Inflammatory macrophage treated with lipopolysaccharide for 4 hours (primary cell): ENCODE data around the gene CFAP91.
"Not testable (repeated sequence)": the region's sequence is repeated elsewhere in the genome, so short reads cannot be mapped to it uniquely, and the experiment has no call there.

Source experiments
- DNase-seq: peaks from one replicate; pipeline ENCODE4 v3.0.0-alpha.2; 2020

CFAP91 gene

GRCh38 chr3:119678209-119678608 lies 24.6 kb upstream of the CFAP91 start:
- DNase-seq: not testable (repeated sequence)

- no peak for DNase-seq
These were observed 22.9 kb upstream of the CFAP91 start for GRCh38 chr3:119679874-119680273.

- peak; percentile 56 for DNase-seq
These were observed 21.5 kb upstream of the CFAP91 start for GRCh38 chr3:119681279-119681678.

DNA sequence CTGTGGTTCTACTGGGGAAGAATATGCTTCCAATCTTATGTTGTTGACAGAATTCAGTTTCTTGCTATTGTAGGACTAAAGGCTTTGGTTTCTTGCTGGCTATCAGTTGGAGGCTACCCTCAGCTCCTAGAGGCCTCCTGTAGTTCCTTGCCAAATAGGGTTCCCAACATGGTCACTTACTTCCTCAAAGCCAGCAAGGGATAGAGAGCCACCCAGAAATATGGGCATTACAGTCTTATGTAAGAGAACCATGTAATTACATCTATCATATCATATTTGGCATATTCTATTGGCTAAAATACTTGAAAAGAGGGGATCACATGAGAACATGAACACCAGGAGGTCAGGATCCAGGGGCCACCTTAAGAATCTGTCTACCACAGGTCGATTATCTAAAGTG lies 19.4 kb upstream of the CFAP91 start:
- DNase-seq: peak; percentile 56

GRCh38 chr3:119690043-119690656 lies 12.7 kb upstream of the CFAP91 start:
- peak; percentile 61 for DNase-seq

- DNase-seq: peak; percentile 20
These were observed 7.3 kb upstream of the CFAP91 start for GRCh38 chr3:119695480-119695879.

- DNase-seq: no peak
These were observed 5.4 kb upstream of the CFAP91 start for GRCh38 chr3:119697394-119697793.

DNA sequence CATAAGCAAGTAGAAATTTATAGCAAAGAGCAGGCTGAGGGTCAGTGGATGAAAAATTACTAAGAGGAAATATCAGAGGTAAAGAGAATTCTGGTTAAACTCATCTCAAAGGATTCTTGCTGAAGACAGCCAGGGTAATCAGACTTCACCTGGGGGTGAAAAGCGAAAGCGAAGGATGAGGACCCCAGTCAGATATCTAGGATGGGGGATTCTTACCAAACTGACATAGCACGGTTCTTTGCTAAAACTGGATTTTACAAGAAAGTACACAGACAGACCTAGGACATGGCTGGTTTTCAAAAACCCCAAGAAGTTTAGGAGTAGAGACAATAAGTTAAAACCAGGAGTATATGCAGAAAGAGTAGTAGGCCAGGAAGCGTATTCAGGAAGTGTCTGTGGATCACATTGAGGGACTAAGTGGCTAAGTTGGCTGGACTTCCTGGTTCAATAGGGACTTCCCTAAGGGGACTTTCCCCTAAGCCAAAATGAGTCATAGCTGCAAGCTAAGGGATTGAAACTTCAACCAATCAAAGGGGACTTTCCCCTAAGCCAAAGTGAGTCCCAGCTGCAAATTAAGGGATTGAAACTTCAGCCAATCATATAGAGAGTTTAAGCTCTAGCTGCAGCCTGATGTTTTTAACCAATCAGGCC lies 2.4 kb upstream of the CFAP91 start:
- peak; percentile 91 for DNase-seq

GRCh38 chr3:119700920-119701734 lies 1.7 kb upstream of the CFAP91 start:
- peak; percentile 31 for DNase-seq

DNA sequence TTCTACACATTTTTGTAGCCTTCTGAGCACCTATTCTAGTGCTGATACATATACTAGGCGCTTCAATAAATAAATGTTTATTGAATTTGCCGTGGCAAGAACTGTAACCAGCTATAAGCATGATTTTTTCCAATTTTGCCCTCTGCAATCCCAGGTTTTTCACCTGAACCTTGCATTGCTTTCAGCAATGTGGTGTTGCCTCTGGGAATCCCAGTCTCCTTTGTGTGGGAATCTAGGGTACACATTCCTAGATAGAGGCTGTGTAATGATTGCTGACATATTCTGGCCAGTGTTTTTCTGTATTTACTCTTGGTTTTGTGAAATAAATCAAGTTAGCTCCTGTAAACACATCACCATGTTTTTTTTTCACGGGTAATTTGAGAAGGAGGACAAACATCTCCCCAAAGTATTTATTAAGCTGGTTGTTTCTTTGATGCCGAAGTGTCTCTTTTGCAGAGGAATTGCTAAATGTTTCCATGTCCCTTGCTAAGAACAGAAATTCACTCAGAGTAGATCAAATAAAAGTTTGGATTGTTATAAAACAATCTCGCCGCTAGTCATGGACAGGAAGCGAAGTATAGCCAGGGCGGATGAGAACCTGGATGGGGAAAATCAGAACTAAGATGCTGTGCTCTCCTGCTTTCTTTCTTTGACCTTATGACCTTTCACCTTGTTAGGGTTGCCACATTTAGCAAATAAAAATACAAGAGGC lies 1.2 kb downstream of the CFAP91 start:
- DNase-seq: no peak

DNA sequence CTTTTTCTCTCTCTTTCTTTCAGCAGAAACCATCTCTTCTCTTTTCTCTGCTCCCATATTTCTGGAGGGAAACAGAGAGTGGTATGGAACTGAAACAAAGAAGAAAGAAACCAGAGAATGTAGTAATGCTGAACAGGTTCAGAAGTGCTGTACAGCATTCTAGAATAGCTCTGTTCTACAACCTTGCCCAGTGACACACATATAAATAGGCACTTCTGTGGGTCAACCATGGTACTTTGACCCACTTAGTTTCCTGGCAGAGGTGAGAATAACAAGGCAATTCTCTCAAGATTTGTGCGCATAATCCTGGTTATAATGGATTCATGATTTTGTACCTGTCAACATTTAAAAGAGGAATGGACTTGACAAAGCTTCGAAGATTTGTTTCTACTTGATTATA lies 12.3 kb downstream of the CFAP91 start:
- no peak for DNase-seq

DNA sequence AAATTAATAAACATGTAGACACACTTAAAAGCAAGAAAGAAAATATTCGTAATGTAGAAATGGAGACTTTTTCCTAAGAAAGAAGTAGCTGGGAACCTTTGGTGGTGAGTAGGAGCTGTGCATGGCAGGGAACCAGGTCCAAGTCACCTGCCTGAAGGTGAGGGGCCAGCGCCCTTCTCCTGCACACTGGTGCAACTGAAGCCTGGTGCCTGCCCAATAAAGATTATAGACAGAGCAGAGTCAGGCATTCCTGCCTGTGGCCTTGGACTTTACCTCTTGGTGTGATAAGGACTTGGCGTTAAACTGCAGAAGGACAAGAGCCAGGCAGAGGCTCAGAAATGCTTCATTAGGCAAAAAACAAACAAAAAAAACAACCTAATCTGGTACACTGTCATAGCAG lies 14.2 kb downstream of the CFAP91 start:
- DNase-seq: no peak

DNA sequence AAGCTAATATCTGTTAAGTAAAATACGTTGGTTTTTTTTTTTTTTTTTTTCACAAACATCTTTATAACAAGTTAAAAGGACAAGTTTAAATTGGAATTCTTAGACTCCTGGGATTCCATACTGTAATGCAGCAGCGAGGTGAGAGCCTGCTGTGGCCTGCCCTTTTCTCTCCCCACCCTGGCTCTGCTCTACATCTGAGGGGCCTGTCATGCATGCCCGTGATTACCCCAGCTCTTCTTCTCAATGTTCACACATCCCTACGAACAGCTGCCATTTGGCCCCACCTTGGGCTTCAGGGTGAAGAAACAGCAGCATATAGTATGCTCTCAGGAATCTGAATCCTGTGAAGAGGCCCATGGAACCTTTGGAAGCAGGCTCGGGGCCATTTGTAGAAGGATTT lies 14.7 kb downstream of the CFAP91 start:
- DNase-seq: no peak

DNA sequence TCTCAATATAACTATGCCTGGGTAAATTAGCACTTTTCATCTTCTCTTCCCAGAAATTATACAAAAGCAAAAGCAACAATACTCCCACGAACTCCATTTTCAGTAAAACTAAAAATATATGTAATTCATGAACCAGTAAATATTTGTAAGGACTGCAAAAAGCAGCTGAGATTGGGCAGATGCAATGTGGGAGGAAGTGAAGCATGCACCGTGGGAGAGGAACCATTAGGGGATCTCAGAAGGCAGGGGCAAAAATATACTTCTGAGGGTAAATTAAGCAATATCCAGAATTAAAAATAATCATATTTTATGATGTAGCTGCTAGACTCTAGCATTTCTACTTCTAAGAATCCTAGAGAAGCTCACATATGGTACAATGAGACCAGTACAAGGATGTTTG lies 20.2 kb downstream of the CFAP91 start:
- DNase-seq: no peak

DNA sequence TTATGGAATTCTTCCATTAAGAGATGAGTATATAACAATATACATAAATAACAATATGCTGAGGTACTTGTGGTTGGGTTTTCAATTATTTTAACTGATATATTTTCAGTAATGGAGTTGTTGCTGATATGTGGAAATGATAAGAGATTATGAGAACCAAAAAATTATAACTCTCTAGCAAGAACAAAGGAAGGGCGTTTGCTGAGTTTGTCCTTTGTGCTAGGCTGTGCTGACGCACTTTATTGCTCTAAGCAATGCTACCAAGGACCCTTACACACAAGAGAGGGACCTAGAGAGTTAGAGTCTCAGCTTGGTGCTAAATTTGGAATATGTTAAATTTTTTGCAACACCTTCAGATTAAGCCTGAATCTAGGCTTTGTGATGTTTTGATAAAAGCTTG lies 24.1 kb downstream of the CFAP91 start:
- DNase-seq: no peak

- DNase-seq: no peak
These were observed 27.2 kb downstream of the CFAP91 start for GRCh38 chr3:119729996-119730395.

DNA sequence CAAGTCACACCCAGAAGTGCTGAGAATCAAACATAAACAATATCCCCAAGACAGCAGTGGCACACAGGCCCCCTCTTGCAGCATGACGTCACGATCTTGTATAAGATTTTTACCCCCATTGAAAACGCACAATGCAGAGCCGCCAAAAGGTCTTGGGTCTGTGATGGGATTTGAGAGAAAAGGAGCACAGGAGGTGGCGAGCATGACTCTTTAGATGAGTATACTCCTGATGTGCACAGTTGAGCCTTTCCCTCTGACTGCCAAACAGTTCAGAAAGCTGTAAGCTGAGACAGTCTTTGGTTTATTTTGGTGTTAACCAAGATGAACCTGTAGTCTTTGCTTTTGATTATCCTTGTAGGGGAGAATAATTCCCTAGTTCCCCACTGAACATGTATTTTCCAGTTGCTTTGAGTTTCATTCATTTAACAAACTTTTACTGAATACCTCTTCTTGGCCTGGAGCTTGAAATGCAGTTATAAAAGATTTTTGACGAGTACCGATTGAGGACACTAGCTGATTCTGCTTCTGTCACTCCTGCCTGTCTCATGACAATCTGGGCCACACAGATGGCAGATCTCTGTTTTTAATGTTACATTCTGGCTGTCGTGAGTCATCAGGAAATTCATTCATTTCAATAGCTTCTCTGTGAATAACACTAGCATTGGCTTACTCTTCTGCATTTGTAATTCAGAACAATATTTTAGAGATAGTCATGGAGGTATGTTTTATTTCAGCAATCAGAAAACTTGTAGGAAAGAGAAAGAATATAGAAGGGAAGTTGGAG lies 28.9 kb downstream of the CFAP91 start:
- peak; percentile 22 for DNase-seq

GRCh38 chr3:119733812-119734211 lies 31.0 kb downstream of the CFAP91 start:
- no peak for DNase-seq

- DNase-seq: peak; percentile 83
These were observed 35.9 kb downstream of the CFAP91 start for GRCh38 chr3:119738741-119739140.

DNA sequence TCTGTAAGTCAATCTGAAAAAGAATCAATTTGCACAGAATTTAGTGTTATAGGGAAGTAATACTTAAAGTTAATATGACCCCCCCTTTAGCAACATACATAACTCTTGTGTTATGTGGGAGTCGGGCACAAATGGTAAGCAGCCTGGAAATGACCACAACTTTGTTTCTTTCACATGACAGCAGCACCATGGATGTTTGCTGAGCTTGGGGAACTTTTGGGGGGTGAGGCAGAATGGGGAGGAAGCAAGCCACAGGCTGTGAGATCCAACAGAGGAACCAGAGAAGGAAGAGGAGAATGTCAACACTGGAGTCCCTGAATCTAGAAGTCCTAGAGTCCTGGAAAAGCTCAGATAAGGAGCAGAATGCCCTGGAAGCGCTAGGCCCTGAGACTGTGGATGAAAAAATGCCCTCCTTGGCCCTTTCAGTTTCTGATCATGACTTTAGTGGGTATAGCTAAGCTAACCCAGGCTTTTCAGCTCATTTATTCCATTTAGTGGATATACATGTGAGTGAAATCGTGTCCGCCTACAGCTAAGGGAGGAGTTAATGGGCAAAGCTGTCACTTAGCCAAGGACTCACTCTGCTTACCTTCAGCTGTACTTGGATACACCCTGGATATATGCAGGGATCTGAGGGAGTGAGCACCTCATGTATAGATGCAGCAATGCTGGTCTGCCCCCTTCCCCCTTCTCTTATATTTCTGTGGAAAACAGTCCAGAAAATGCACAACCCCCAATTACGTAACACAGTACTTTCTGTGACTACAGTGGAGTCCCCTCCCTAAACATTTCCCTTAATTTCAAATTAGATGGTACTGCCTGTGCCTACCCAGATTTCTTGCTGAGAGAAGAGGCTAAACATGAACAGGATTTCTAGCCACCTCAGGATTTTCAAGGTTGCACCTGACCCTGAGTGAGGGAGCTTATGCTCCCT lies 39.1 kb downstream of the CFAP91 start:
- DNase-seq: peak; percentile 65

DNA sequence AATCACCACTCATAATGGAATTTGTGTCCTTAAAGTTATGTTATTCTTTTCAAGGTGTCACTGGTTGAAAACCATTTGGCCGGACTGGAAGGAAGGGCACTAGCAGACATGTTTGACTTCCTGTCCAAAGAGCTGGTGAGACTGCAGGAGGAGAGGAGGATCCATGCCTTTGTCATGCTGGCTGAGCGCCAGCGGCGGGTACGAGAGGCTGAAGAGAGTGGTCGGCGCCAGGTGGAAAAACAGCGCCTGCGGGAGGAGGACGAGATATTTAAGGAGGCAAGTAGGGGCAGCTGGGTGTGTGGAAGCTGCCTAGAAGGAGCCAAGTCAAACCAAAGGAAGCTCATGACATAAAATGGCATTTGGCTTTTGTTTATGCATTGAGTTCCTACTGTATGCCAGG lies 41.1 kb downstream of the CFAP91 start:
- DNase-seq: no peak
